ENCODE data around the gene DOCK4. TPM values are rescaled to one million over a fixed set of nuclear protein-coding genes. Genes with fewer than 3 reads are reported as not detected.
"Not testable (repeated sequence)": the region's sequence is repeated elsewhere in the genome, so short reads cannot be mapped to it uniquely, and the experiment has no call there.

Gene DOCK4
- total RNA-seq: 29.7 TPM

- peak; percentile 100 for DNase-seq
Measured at GRCh38 chr7:112206238-112206990, at the start of gene DOCK4, which contains the start of gene ZNF277. DOCK4 (minus strand) TSS chr7:112206399; CDS start chr7:112206138, 261 bp downstream. ZNF277 (plus strand) TSS chr7:112206695; CDS start chr7:112206717, 22 bp downstream.

GRCh38 chr7:112255388-112255720, 49.2 kb upstream of the DOCK4 start:
- DNase-seq: no peak

- no peak for DNase-seq
Measured at GRCh38 chr7:112254709-112255387, 48.6 kb upstream of the DOCK4 start.

GRCh38 chr7:112254156-112254555, 48.0 kb upstream of the DOCK4 start:
- no peak for DNase-seq

GRCh38 chr7:112252691-112253090, 46.5 kb upstream of the DOCK4 start:
- no peak for DNase-seq

GRCh38 chr7:112252141-112252540, 45.9 kb upstream of the DOCK4 start:
- DNase-seq: no peak

GRCh38 chr7:112249967-112250366, 43.8 kb upstream of the DOCK4 start:
- not testable (repeated sequence) for DNase-seq

GRCh38 chr7:112248598-112248997, 42.4 kb upstream of the DOCK4 start:
- DNase-seq: no peak

- no peak for DNase-seq
Measured at GRCh38 chr7:112238852-112239610, 32.8 kb upstream of the DOCK4 start.

GRCh38 chr7:112238330-112238729, 32.1 kb upstream of the DOCK4 start:
- no peak for DNase-seq

GRCh38 chr7:112236597-112236996, 30.4 kb upstream of the DOCK4 start:
- DNase-seq: no peak

- no peak for DNase-seq
Measured at GRCh38 chr7:112234147-112234546, 27.9 kb upstream of the DOCK4 start.

GRCh38 chr7:112233048-112233697, 27.0 kb upstream of the DOCK4 start:
- DNase-seq: no peak

- DNase-seq: no peak
Measured at GRCh38 chr7:112232212-112232978, 26.2 kb upstream of the DOCK4 start.

- DNase-seq: no peak
Measured at GRCh38 chr7:112228632-112229031, 22.4 kb upstream of the DOCK4 start.

- no peak for DNase-seq
Measured at GRCh38 chr7:112226701-112227276, 20.6 kb upstream of the DOCK4 start.

- DNase-seq: no peak
Measured at GRCh38 chr7:112225006-112225405, 18.8 kb upstream of the DOCK4 start.

GRCh38 chr7:112224186-112224585, 18.0 kb upstream of the DOCK4 start:
- no peak for DNase-seq

- DNase-seq: no peak
Measured at GRCh38 chr7:112223310-112223709, 17.1 kb upstream of the DOCK4 start.

GRCh38 chr7:112220877-112221434, 14.8 kb upstream of the DOCK4 start:
- DNase-seq: no peak

- DNase-seq: no peak
Measured at GRCh38 chr7:112215787-112216186, 9.6 kb upstream of the DOCK4 start.
